GM12878 (cell line): ENCODE data around the gene STRIP2. TPM values are rescaled to one million over a fixed set of nuclear protein-coding genes. Genes with fewer than 3 reads are reported as not detected.

ENCODE experiments used
- ATAC-seq: fragments of 200-7000 bp; cut with Tn5 transposase; 3 replicates; pipeline ENCODE4 v1.9.1; 2020; ENCODE audit warnings: mild to moderate bottlenecking, moderate library complexity
- BruUV-seq: library from RNA; stranded (reverse); fragments of 400-500 nt; replicated peaks from 2 replicates; lab custom pipeline; 2021; lab: Mats Ljungman, UMichigan
- CTCF ChIA-PET: fragments of 300-600 bp; sonication (Branson Sonifier 250); formaldehyde crosslinking; extraction: SDS; loops from one replicate; lab custom pipeline; 2021; ENCODE audit warnings: inconsistent platforms; lab: Yijun Ruan, JAX
- POLR2A ChIA-PET: fragments of 350-600 bp; formaldehyde crosslinking; extraction: SDS; loops from one replicate; lab custom pipeline; 2021; ENCODE audit warnings: inconsistent platforms; lab: Charles Lee
- RAD21 ChIA-PET: fragments of 300-600 bp; sonication (Branson Sonifier 250); formaldehyde crosslinking; loops from one replicate; lab custom pipeline; 2023; ENCODE audit warnings: antibody characterized with exemption; ENCODE audit not compliant: unreplicated experiment; lab: Charles Lee
- SMC1A ChIA-PET: fragments of 300-600 bp; sonication (Branson Sonifier 250); formaldehyde crosslinking; loops from one replicate; lab custom pipeline; 2023; ENCODE audit not compliant: unreplicated experiment, uncharacterized antibody; lab: Charles Lee
- DNase-seq: peaks from one replicate; pipeline ENCODE4 v3.0.0-alpha.2; 2011; ENCODE audit warnings: low read depth, low spot score
- FAIRE-seq: peaks from 3 replicates; lab custom pipeline; 2011; peaks lifted over from hg19 to GRCh38; lab: Jason Lieb, UNC
- H2AFZ ChIP-seq: 2 replicates; pipeline ENCODE4 v1.6.0; 2011; ENCODE audit warnings: low read depth, low read length, control low read depth; ENCODE audit not compliant: control insufficient read depth
- H3K27ac ChIP-seq: 2 replicates; pipeline ENCODE4 v1.5.1; 2011; ENCODE audit warnings: control low read depth; ENCODE audit not compliant: control insufficient read depth, insufficient read depth
- H3K27me3 ChIP-seq, 2 experiments: replicated peaks in 1 of 2; 2 replicates each; pipeline versions ENCODE4 v1.6.0 to v1.6.1; 2011; ENCODE audit warnings: low read length in 1 of 2; ENCODE audit not compliant: control insufficient read depth in 2 of 2, insufficient read depth in 2 of 2
- H3K36me3 ChIP-seq, 2 experiments: 2 replicates each; pipeline ENCODE4 v1.5.1; 2011; ENCODE audit warnings: low read length in 1 of 2; ENCODE audit not compliant: control insufficient read depth in 2 of 2, insufficient read depth in 2 of 2
- H3K4me1 ChIP-seq: 2 replicates; pipeline ENCODE4 v1.6.1; 2011; ENCODE audit warnings: mild to moderate bottlenecking, low read length, moderate library complexity, mixed read lengths; ENCODE audit not compliant: control insufficient read depth, insufficient read depth
- H3K4me2 ChIP-seq: 2 replicates; pipeline ENCODE4 v1.6.0; 2011; ENCODE audit warnings: control low read depth; ENCODE audit not compliant: control insufficient read depth, insufficient read depth
- H3K4me3 ChIP-seq: fragments of 200-600 bp; sonication (generic); 2 replicates; pipeline ENCODE4 v1.5.1; 2016
- H3K79me2 ChIP-seq: 2 replicates; pipeline ENCODE4 v1.6.0; 2011; ENCODE audit warnings: low read length; ENCODE audit not compliant: control insufficient read depth, insufficient read depth
- H3K9ac ChIP-seq: 2 replicates; pipeline ENCODE4 v1.8.0; 2011; ENCODE audit warnings: low read length, control low read depth, mixed read lengths; ENCODE audit not compliant: control insufficient read depth, insufficient read depth
- H3K9me3 ChIP-seq: replicated peaks from 3 replicates; pipeline ENCODE4 v1.5.1; 2011; ENCODE audit warnings: mild to moderate bottlenecking, low read length; ENCODE audit not compliant: control insufficient read depth, insufficient read depth
- H4K20me1 ChIP-seq: 2 replicates; pipeline ENCODE4 v1.6.0; 2011; ENCODE audit not compliant: control insufficient read depth, insufficient read depth
- ATF2 ChIP-seq: IDR thresholded peaks from 2 replicates; pipeline ENCODE4 v1.6.1; 2012; ENCODE audit warnings: low read length, inconsistent platforms
- CREM ChIP-seq: IDR thresholded peaks from 2 replicates; pipeline ENCODE4 v1.6.1; 2014; ENCODE audit warnings: antibody characterized with exemption, low read depth
- CUX1 ChIP-seq: IDR thresholded peaks from 2 replicates; pipeline ENCODE4 v1.6.1; 2012; ENCODE audit warnings: improper control_type of control experiment, low read depth, low read length; ENCODE audit not compliant: insufficient replicate concordance
- E2F8 ChIP-seq: fragments of 450-650 bp; IDR thresholded peaks from 2 replicates; pipeline ENCODE4 v1.6.1; 2018; ENCODE audit warnings: mild to moderate bottlenecking, low read depth, moderate library complexity; ENCODE audit not compliant: partially characterized antibody
- EGR1 ChIP-seq, 2 experiments: IDR thresholded peaks; 1 replicate in 1 of 2; 2 replicates in 1 of 2; pipeline ENCODE4 v1.6.1; 2011 to 2012; ENCODE audit warnings: low read depth in 2 of 2, low read length in 2 of 2, borderline replicate concordance in 1 of 2, mild to moderate bottlenecking in 1 of 2, moderate library complexity in 1 of 2
- IKZF2 ChIP-seq, 2 experiments: fragments of 450-650 bp; IDR thresholded peaks; 2 replicates each; pipeline ENCODE4 v1.6.1; 2017; ENCODE audit warnings: mild to moderate bottlenecking in 2 of 2, moderate library complexity in 2 of 2
- RB1 ChIP-seq: fragments of 450-650 bp; formaldehyde crosslinking; IDR thresholded peaks from 2 replicates; pipeline ENCODE4 v1.6.1; 2017; ENCODE audit warnings: mild to moderate bottlenecking, borderline replicate concordance
- RBBP5 ChIP-seq: fragments of 200-600 bp; sonication (generic); conservative IDR thresholded peaks from 2 replicates; pipeline ENCODE4 v1.6.1; 2016
- SKIL ChIP-seq: fragments of 450-650 bp; IDR thresholded peaks from 2 replicates; pipeline ENCODE4 v1.6.1; 2017; ENCODE audit warnings: mild to moderate bottlenecking, low read depth, inconsistent platforms; ENCODE audit not compliant: poor library complexity, severe bottlenecking
- TAF1 ChIP-seq: IDR thresholded peaks from 2 replicates; pipeline ENCODE4 v1.6.1; 2011; ENCODE audit warnings: mild to moderate bottlenecking, low read depth, low read length, borderline replicate concordance
- WGBS: methylation state at CpG from one replicate; pipeline ENCODE4 v1.1.6; 2016; ENCODE audit warnings: low lambda C conversion rate; ENCODE audit not compliant: insufficient replicate concordance, insufficient coverage; ENCODE audit errors: missing lambda C conversion rate; 5-methylcytosine and 5-hydroxymethylcytosine counted together
- in situ Hi-C: fragments of 300-500 bp; cut with MboI; formaldehyde crosslinking; loops from 9 replicates; pipeline ENCODE4 v1.14.3; 2018; ENCODE audit warnings: mixed read lengths
- intact Hi-C: fragments of 100-400 bp; cut with micrococcal nuclease; formaldehyde crosslinking; loops from one replicate; pipeline ENCODE4 v1.14.2; 2022; ENCODE audit not compliant: unreplicated experiment
- polyA plus RNA-seq, 11 experiments: library from polyadenylated mRNA; depleted of rRNA in 4 of 11; unstranded in 6 of 11; stranded (reverse) in 5 of 11; fragments of >200 nt; fragmentation: Nextera tagmentation in 4 of 11; fragmentation: Illumina TruSeq in 1 of 11; extraction: Ambion mirVana in 4 of 11; extraction: Trizol in 1 of 11; gene quantifications; 1 replicate in 1 of 11; 2 replicates in 10 of 11; pipeline versions ENCODE4 v1.2.1 to v1.2.3, GENCODE V29; 2011 to 2016; ENCODE audit warnings: inconsistent platforms in 2 of 11, missing spikeins in 2 of 11, low read depth in 1 of 11
- total RNA-seq, 4 experiments: library from RNA; depleted of rRNA in 3 of 4; stranded (reverse); fragments of >200 nt in 3 of 4; fragmentation: Illumina TruSeq in 1 of 4; extraction: Trizol in 1 of 4; gene quantifications; 2 replicates each; pipeline versions ENCODE4 v1.2.1 to v1.2.3, GENCODE V29; 2013 to 2021

STRIP2 gene
- total and polyA plus RNA-seq, 10 of the 15 experiments (the other 5 are each of a cell fraction or from before 2014, with no cell fraction given), result 0.48 to 5.8 (median 1.8) TPM

- Histone ChIP-seq H3K4me2 (no peak overlapping the region), H4K20me1 (no peaks in the 10 kb centered on the region), H3K9me3 (peaks cover 4% of the 10 kb centered on the region; the same call in 1 of the 3 replicates), H3K27ac (no peak overlapping the region), H3K36me3 (no peaks in the 10 kb centered on the region), H3K4me1 (no peaks in the 10 kb centered on the region), H3K79me2 (no peaks in the 10 kb centered on the region), H3K9ac (no peak overlapping the region), H3K4me3 (no peak overlapping the region), H2AFZ (no peak overlapping the region), H3K27me3 (no peaks in the 10 kb centered on the region)
- ChIA-PET CTCF (interaction anchor here (1.3 to 2.7 kb wide), 2 partner anchors 9 to 86 kb away, joined by 4 to 6 read pairs; no protein-coding TSS in a partner anchor), POLR2A (interaction anchor here (0.9 kb wide), 1 partner anchor 19 kb away, joined by 3 read pairs; no protein-coding TSS in a partner anchor), SMC1A (interaction anchor here (1.1 to 1.7 kb wide), 4 partner anchors 11 to 217 kb away, joined by 3 to 4 read pairs (median 3); no protein-coding TSS in a partner anchor), RAD21 (interaction anchor here (1.3 to 1.5 kb wide), 2 partner anchors 19 to 84 kb away, joined by 3 to 5 read pairs; no protein-coding TSS in a partner anchor)
- BruUV-seq, result no TSS peak
- in situ Hi-C loops, result no loop called here
- DNase-seq (no peak), ATAC-seq (no peak), FAIRE-seq (no peak)
- WGBS, result 41% methylated on average over 2 of the region's 2 CpGs
- intact Hi-C loops, result no loop called here
- TF ChIP-seq CREM (no peak), CUX1 (no peak), SKIL (no peak), E2F8 (no peak), IKZF2 (IDR thresholded peaks at IDR 0.05) (no peak), EGR1 (IDR thresholded peaks at IDR 0.05; ENCODE audit: borderline replicate concordance in 1 of 2, low read depth in 2 of 2, low read length in 2 of 2) (no peak), RBBP5 (no peak), RB1 (no peak), ATF2 (no peak), TAF1 (no peak)
Measured at GRCh38 chr7:129452589-129453231, 18.5 kb downstream of the STRIP2 start.
